ENCODE measurements around the gene DBNDD1.
"Not testable (repeated sequence)": the region's sequence is repeated elsewhere in the genome, so short reads cannot be mapped to it uniquely, and the experiment has no call there.

Gene DBNDD1

DNA sequence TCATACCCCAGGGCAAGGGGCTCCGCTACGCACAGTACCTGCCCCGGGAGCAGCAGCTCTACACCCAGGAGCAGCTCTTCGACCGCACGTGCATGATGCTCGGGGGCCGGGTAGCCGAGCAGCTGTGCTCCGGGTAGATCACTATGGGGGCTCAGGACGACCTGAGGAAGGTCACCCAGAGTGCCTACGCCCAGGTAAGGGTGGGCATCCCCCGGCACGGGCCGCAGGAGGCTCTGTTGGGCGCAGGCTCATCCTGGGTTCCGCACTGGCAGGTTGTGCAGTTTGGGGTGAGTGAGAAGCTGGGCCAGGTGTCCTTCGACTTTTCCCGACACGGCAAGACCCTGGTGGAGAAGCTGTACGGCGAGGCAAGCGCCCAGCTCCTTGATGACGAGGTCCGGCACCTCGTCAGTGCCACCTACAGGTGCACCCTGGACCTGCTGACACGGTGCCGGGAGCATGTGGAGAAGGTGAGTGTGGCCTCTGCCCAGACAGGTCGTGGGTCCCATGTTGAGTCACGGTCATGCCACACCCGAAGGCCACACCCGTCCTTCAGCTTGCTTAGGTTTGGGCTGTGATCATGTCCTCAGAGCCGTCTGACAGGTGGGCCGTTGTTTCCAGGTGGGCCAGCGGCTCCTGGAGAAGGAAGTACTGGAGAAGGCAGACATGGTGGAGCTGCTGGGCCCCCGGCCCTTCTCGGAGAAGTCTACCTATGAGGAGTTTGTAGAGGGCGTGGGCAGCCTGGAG is 19.3 kb downstream of the DBNDD1 start:
- Histone ChIP-seq H3K9ac (ENCODE audit: low read depth, low read length) (no peak overlapping the region; the same call in 1 of the 2 replicates), H3K27ac (ENCODE audit: low read depth, low read length) (no peak overlapping the region), H3K27me3 (ENCODE audit: insufficient read depth, low read length) (no peaks in the 10 kb centered on the region), H3K4me3 (ENCODE audit: low read length) (no peak overlapping the region), H3K9me3 (ENCODE audit: insufficient read depth, low read depth, low read length) (peaks cover 16% of the 10 kb centered on the region), H3K36me3 (ENCODE audit: insufficient read depth, low read length) (peaks cover 27% of the 10 kb centered on the region), H3K4me1 (ENCODE audit: insufficient read depth, low read length) (no peaks in the 10 kb centered on the region)
- 95% methylated on average over 38 of the region's 38 CpGs for WGBS

DNA sequence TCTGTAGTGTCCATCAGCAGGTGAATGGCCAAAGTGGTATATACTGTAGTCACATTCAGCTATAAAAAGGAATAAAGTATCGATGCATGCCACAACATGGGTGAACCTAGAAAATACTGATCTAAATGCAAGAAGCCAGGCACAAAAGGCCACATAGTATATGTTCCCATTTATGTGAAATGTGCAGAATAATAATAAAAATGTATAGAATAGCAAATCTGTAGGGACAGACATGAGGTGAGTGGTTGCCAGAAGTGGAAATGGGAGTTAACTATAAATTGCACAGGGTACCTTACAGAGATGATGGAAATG is 23.1 kb downstream of the DBNDD1 start:
- H3K36me3 ChIP-seq (ENCODE audit: insufficient read depth, low read length): peaks cover 64% of the 10 kb centered on the region
- peak overlapping the region; percentile 43; the same call in 1 of the 2 replicates for H3K9ac ChIP-seq (ENCODE audit: low read depth, low read length)
- no peaks in the 10 kb centered on the region for H3K4me1 ChIP-seq (ENCODE audit: insufficient read depth, low read length)
- H3K9me3 ChIP-seq (ENCODE audit: insufficient read depth, low read depth, low read length): peaks cover 28% of the 10 kb centered on the region
- no peaks in the 10 kb centered on the region for H3K27me3 ChIP-seq (ENCODE audit: insufficient read depth, low read length)
- 92% methylated on average over 1 of the region's 1 CpG for WGBS
- peak overlapping the region; percentile 99 for H3K27ac ChIP-seq (ENCODE audit: low read depth, low read length)
- no peak overlapping the region for H3K4me3 ChIP-seq (ENCODE audit: low read length)

DNA sequence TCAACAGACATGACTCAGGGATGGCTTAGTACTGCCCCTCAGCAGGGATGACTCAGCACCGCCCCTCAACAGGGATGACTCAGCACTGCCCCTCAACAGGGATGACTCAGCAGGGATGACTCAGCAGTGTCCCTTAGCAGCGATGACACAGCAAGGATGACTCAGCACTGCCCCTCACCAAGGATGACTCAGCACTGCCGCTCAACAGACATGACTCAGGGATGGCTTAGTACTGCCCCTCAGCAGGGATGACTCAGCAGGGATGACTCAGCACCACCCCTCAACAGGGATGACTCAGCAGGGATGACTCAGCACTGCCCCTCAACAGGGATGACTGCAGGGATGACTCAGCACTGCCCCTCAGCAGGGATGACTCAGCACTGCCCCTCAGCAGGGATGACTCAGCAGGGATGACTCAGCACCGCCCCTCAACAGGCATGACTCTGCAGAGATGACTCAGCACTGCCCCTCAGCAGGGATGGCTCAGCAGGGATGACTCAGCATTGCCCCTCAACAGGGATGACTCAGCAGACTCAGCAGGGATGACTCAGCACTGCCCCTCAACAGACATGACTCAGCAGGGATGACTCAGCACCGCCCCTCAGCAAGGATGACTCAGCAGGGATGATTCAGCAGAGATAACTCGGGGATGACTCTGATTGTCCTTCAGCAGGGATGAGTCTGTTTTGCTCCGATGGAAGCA is 23.6 kb downstream of the DBNDD1 start:
- 79% methylated on average over 7 of the region's 7 CpGs for WGBS
- not testable (repeated sequence) for H3K4me3 ChIP-seq (ENCODE audit: low read length); H3K4me1 ChIP-seq (ENCODE audit: insufficient read depth, low read length); H3K27me3 ChIP-seq (ENCODE audit: insufficient read depth, low read length)
- peak overlapping the region; percentile 99 for H3K27ac ChIP-seq (ENCODE audit: low read depth, low read length)
- peaks cover 69% of the 10 kb centered on the region for H3K36me3 ChIP-seq (ENCODE audit: insufficient read depth, low read length)
- H3K9me3 ChIP-seq (ENCODE audit: insufficient read depth, low read depth, low read length): peaks cover 28% of the 10 kb centered on the region
- H3K9ac ChIP-seq (ENCODE audit: low read depth, low read length): peak overlapping the region; percentile 53; the same call in 1 of the 2 replicates

DNA sequence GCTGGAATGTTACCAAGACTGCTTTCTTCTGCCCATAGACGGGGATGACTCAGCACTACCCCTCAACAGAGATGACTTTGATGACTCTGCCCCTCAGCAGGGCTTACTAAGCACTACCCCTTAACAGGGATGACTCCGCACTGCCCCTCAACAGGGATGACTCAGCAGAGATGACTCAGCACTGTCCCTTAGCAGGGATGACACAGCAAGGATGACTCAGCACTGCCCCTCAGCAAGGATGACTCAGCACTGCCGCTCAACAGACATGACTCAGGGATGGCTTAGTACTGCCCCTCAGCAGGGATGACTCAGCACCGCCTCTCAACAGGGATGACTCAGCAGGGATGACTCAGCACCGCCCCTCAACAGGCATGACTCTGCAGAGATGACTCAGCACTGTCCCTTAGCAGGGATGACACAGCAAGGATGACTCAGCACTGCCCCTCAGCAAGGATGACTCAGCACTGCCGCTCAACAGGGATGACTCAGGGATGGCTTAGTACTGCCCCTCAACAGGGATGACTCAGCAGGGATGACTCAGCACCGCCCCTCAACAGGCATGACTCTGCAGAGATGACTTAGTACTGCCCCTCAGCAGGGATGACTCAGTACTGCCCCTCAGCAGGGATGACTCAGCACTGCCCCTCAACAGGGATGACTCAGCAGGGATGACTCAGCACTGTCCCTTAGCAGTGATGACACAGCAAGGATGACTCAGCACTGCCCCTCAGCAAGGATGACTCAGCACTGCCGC is 24.4 kb downstream of the DBNDD1 start:
- Histone ChIP-seq H3K36me3 (ENCODE audit: insufficient read depth, low read length) (peaks cover 73% of the 10 kb centered on the region), H3K9me3 (ENCODE audit: insufficient read depth, low read depth, low read length) (peaks cover 28% of the 10 kb centered on the region), H3K27ac (ENCODE audit: low read depth, low read length) (peak overlapping the region; percentile 99), H3K9ac (ENCODE audit: low read depth, low read length) (peak overlapping the region; percentile 53; the same call in 1 of the 2 replicates)
- H3K4me1 ChIP-seq (ENCODE audit: insufficient read depth, low read length); H3K27me3 ChIP-seq (ENCODE audit: insufficient read depth, low read length); H3K4me3 ChIP-seq (ENCODE audit: low read length): not testable (repeated sequence)
- 82% methylated on average over 8 of the region's 8 CpGs for WGBS

DNA sequence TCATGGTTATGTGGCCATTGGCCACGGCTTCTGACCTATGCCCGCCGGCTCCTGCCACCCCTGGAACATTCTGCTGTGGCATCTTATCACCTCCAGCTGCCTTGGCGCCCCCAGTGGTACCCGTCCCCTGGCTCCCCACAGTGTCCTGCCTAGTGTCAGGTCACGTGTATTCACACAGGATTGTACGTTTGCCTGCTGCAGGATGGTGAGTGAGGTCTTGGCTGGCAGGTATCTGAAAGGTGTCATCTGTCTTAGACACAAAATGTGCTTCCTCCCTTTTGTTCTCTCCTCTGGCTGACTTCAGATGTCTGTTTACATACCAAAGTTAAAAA is 24.9 kb downstream of the DBNDD1 start:
- H3K9ac ChIP-seq (ENCODE audit: low read depth, low read length): peak overlapping the region; percentile 53; the same call in 1 of the 2 replicates
- H3K27ac ChIP-seq (ENCODE audit: low read depth, low read length): peak overlapping the region; percentile 99

DNA sequence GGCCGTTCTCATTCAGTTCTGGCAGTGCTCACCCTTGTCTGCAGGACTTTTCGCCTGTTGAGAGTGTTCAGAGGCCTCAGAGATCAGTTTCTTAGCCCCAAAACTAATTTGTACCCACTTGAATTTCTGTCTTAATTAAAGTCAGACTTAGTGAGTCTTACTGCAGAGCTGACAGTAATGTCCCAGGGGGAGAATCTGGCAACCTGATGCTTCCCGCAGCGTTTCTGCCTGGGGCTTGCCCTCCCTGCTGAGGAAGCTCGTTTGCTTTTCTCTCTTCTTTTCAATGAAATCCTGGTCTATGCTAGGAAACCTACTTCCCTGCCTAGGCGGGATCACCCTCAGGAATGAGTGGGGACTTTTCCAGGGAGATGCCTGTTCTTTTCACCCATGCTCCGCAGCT is 25.3 kb downstream of the DBNDD1 start:
- no peak overlapping the region for H3K9ac ChIP-seq (ENCODE audit: low read depth, low read length)
- peak overlapping the region; percentile 99; the same call in 1 of the 2 replicates for H3K27ac ChIP-seq (ENCODE audit: low read depth, low read length)
- peaks cover 28% of the 10 kb centered on the region for H3K9me3 ChIP-seq (ENCODE audit: insufficient read depth, low read depth, low read length)
- no peak overlapping the region for H3K4me3 ChIP-seq (ENCODE audit: low read length)
- 96% methylated on average over 7 of the region's 7 CpGs for WGBS
- no peaks in the 10 kb centered on the region for H3K4me1 ChIP-seq (ENCODE audit: insufficient read depth, low read length)
- no peaks in the 10 kb centered on the region for H3K27me3 ChIP-seq (ENCODE audit: insufficient read depth, low read length)
- H3K36me3 ChIP-seq (ENCODE audit: insufficient read depth, low read length): peaks cover 79% of the 10 kb centered on the region

More for the DNA sequence above, 24.9 kb downstream of the DBNDD1 start:
- Histone ChIP-seq H3K4me1 (ENCODE audit: insufficient read depth, low read length) (no peaks in the 10 kb centered on the region), H3K36me3 (ENCODE audit: insufficient read depth, low read length) (peaks cover 75% of the 10 kb centered on the region), H3K9me3 (ENCODE audit: insufficient read depth, low read depth, low read length) (peaks cover 28% of the 10 kb centered on the region), H3K4me3 (ENCODE audit: low read length) (no peak overlapping the region), H3K27me3 (ENCODE audit: insufficient read depth, low read length) (no peaks in the 10 kb centered on the region)
- 91% methylated on average over 7 of the region's 7 CpGs for WGBS

DNA sequence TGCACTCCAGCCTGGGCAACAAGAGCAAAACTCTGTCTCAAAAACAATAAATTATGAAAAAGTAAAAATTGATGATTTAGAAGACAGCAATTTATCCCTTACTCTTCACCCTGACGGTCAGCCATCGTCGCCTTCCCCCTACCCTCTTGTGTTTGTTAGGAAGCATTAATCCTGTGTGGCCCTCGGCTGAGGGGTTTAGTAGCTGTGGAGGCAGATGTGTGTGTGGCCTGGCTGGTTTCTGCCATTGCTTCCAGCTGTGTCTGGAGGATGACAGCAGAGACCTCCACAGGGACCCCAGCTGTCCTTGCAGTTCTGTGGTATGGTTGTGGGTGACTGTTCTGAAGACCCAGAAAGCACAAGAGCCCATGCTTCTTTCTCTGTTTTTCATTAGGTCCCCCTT is 25.9 kb downstream of the DBNDD1 start:
- WGBS: 100% methylated on average over 4 of the region's 4 CpGs
- Histone ChIP-seq H3K36me3 (ENCODE audit: insufficient read depth, low read length) (peaks cover 85% of the 10 kb centered on the region), H3K9ac (ENCODE audit: low read depth, low read length) (no peak overlapping the region), H3K27ac (ENCODE audit: low read depth, low read length) (no peak overlapping the region), H3K4me1 (ENCODE audit: insufficient read depth, low read length) (no peaks in the 10 kb centered on the region), H3K9me3 (ENCODE audit: insufficient read depth, low read depth, low read length) (peaks cover 28% of the 10 kb centered on the region), H3K4me3 (ENCODE audit: low read length) (no peak overlapping the region), H3K27me3 (ENCODE audit: insufficient read depth, low read length) (no peaks in the 10 kb centered on the region)

DNA sequence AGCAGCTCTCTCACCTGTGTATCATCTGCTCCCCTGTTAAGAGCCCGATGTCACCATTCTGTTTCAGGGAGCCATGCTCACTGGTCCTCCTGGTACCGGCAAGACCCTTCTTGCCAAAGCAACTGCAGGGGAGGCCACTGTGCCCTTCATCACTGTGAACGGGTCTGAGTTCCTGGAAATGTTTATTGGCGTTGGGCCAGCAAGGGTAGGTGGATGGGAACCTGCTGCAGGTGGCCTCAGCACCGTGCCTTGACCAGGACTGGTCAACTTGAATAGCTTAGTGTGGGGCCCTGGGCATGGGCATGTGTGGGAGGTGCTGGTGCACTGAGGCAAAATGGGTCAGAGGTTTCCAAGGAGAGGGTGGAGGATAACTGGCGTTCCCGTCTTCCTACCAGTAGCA is 28.5 kb downstream of the DBNDD1 start:
- H3K36me3 ChIP-seq (ENCODE audit: insufficient read depth, low read length): peaks cover 84% of the 10 kb centered on the region
- peaks cover 20% of the 10 kb centered on the region for H3K9me3 ChIP-seq (ENCODE audit: insufficient read depth, low read depth, low read length)
- no peaks in the 10 kb centered on the region for H3K4me1 ChIP-seq (ENCODE audit: insufficient read depth, low read length)
- H3K27ac ChIP-seq (ENCODE audit: low read depth, low read length): no peak overlapping the region
- no peaks in the 10 kb centered on the region for H3K27me3 ChIP-seq (ENCODE audit: insufficient read depth, low read length)
- WGBS: 94% methylated on average over 7 of the region's 7 CpGs
- H3K4me3 ChIP-seq (ENCODE audit: low read length): no peak overlapping the region
- no peak overlapping the region for H3K9ac ChIP-seq (ENCODE audit: low read depth, low read length)

DNA sequence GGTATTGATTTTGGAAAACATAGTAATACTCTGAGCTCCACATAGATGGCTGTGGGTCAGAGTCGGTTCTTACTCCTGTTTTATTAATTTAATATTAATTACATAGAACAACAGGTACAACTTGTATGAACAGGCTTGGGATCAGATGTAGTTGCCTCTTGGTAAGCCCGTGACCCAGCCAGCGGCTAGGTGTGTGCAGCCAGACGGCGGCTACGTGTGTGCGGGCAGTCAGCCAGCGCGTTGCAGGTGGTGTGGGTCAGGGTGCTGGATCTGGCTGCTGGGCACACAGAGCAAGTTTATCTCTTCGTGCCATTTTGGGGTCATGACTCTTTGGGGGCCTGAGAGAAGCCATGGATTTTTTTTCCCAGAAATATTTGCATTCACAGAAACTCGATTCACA is 30.3 kb downstream of the DBNDD1 start:
- 98% methylated on average over 10 of the region's 11 CpGs for WGBS
- Histone ChIP-seq H3K9ac (ENCODE audit: low read depth, low read length) (no peak overlapping the region), H3K9me3 (ENCODE audit: insufficient read depth, low read depth, low read length) (peaks cover 3% of the 10 kb centered on the region), H3K4me3 (ENCODE audit: low read length) (no peak overlapping the region), H3K27ac (ENCODE audit: low read depth, low read length) (no peak overlapping the region), H3K27me3 (ENCODE audit: insufficient read depth, low read length) (no peaks in the 10 kb centered on the region), H3K36me3 (ENCODE audit: insufficient read depth, low read length) (peaks cover 81% of the 10 kb centered on the region), H3K4me1 (ENCODE audit: insufficient read depth, low read length) (no peaks in the 10 kb centered on the region)

DNA sequence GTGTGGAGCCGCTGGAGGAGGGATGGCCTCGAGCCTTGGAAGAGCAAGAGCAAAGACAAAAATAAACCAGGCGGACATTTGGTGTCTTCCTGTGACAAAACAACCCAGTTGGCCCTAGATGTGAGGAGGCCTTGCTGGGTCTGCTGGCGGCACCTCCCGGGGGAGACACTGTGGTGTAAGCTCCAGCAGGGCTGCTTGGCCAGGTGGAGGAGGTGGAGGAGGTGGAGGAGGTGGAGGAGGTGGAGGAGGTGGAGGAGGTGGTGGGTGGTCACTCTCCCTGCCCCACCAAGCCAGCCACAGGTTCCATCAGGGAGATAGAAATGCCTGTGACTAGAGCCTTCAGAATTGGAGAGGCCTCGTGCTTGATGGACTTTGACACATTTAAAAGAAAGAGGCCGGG is 32.1 kb downstream of the DBNDD1 start:
- no peaks in the 10 kb centered on the region for H3K4me1 ChIP-seq (ENCODE audit: insufficient read depth, low read length)
- peaks cover 83% of the 10 kb centered on the region for H3K36me3 ChIP-seq (ENCODE audit: insufficient read depth, low read length)
- no peak overlapping the region for H3K27ac ChIP-seq (ENCODE audit: low read depth, low read length)
- 96% methylated on average over 7 of the region's 7 CpGs for WGBS
- H3K4me3 ChIP-seq (ENCODE audit: low read length): no peak overlapping the region
- H3K9ac ChIP-seq (ENCODE audit: low read depth, low read length): no peak overlapping the region
- H3K27me3 ChIP-seq (ENCODE audit: insufficient read depth, low read length): no peaks in the 10 kb centered on the region
- no peaks in the 10 kb centered on the region for H3K9me3 ChIP-seq (ENCODE audit: insufficient read depth, low read depth, low read length)

DNA sequence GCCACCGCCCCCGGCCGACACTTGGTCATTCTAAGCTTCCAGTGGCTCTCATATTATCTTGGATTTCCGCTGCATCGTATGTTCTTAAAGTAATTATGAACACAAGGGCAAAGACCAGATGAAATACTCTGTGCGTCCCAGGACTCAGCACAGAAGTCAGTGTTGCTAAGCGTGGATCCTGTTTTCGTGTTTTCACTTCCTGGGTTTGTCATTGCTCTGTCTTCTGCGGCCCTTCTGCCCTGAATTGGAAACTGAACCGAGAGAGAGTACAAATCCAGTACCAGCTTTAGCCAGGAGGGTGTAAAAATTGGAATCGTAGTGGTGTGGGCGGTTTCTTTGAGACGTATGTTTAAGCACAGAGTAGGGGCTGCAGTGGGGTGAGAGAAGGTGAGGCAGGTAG is 32.7 kb downstream of the DBNDD1 start:
- Histone ChIP-seq H3K4me1 (ENCODE audit: insufficient read depth, low read length) (no peaks in the 10 kb centered on the region), H3K27ac (ENCODE audit: low read depth, low read length) (no peak overlapping the region), H3K9ac (ENCODE audit: low read depth, low read length) (no peak overlapping the region), H3K27me3 (ENCODE audit: insufficient read depth, low read length) (no peaks in the 10 kb centered on the region), H3K9me3 (ENCODE audit: insufficient read depth, low read depth, low read length) (no peaks in the 10 kb centered on the region), H3K4me3 (ENCODE audit: low read length) (no peak overlapping the region), H3K36me3 (ENCODE audit: insufficient read depth, low read length) (peaks cover 83% of the 10 kb centered on the region)
- WGBS: 96% methylated on average over 13 of the region's 13 CpGs

All from HUES64 (cell line).